Kidney epithelial cell (primary cell): ENCODE data around the gene NAPSA. TPM values are rescaled to one million over a fixed set of nuclear protein-coding genes. Genes with fewer than 3 reads are reported as not detected.
A peak's percentile ranks its signal among the peaks of the same experiment; 100 is the strongest.

Experiments
- DNase-seq: peaks from one replicate; pipeline ENCODE4 v3.0.0-alpha.2; 2010; ENCODE audit warnings: low read depth
- H3K27me3 ChIP-seq: 2 replicates; pipeline ENCODE4 v1.6.0; 2011; ENCODE audit warnings: low read length; ENCODE audit not compliant: control insufficient read depth, insufficient read depth
- H3K36me3 ChIP-seq: 2 replicates; pipeline ENCODE4 v1.5.1; 2011; ENCODE audit warnings: low read length; ENCODE audit not compliant: control insufficient read depth, insufficient read depth
- H3K4me3 ChIP-seq: 2 replicates; pipeline ENCODE4 v1.5.1; 2011; ENCODE audit warnings: low read depth, mild to moderate bottlenecking, control low read depth, low read length
- total RNA-seq: library from RNA; depleted of rRNA; stranded (reverse); fragments of >200 nt; gene quantifications from 2 replicates; pipeline ENCODE4 v1.2.3, GENCODE V29; 2015
- TF ChIP-seq, protein P1 (sequence below): IDR thresholded peaks from 2 replicates; pipeline ENCODE4 v1.5.1; 2011; ENCODE audit warnings: mild to moderate bottlenecking, moderate library complexity, low read length, control low read depth, inconsistent platforms; ENCODE audit not compliant: insufficient read depth, poor library complexity, severe bottlenecking

Gene NAPSA
- total RNA-seq, 1 donor from 2014 or later: 1.8 TPM

GRCh38 chr19:50378169-50378862 is 12.9 kb upstream of the NAPSA start:
- Histone ChIP-seq H3K27me3 (no peaks in the 10 kb centered on the region), H3K36me3 (peaks cover 7% of the 10 kb centered on the region), H3K4me3 (no peak overlapping the region)
- DNase-seq: no peak
- TF ChIP-seq, protein P1, sequence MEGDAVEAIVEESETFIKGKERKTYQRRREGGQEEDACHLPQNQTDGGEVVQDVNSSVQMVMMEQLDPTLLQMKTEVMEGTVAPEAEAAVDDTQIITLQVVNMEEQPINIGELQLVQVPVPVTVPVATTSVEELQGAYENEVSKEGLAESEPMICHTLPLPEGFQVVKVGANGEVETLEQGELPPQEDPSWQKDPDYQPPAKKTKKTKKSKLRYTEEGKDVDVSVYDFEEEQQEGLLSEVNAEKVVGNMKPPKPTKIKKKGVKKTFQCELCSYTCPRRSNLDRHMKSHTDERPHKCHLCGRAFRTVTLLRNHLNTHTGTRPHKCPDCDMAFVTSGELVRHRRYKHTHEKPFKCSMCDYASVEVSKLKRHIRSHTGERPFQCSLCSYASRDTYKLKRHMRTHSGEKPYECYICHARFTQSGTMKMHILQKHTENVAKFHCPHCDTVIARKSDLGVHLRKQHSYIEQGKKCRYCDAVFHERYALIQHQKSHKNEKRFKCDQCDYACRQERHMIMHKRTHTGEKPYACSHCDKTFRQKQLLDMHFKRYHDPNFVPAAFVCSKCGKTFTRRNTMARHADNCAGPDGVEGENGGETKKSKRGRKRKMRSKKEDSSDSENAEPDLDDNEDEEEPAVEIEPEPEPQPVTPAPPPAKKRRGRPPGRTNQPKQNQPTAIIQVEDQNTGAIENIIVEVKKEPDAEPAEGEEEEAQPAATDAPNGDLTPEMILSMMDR: no peak

DNA sequence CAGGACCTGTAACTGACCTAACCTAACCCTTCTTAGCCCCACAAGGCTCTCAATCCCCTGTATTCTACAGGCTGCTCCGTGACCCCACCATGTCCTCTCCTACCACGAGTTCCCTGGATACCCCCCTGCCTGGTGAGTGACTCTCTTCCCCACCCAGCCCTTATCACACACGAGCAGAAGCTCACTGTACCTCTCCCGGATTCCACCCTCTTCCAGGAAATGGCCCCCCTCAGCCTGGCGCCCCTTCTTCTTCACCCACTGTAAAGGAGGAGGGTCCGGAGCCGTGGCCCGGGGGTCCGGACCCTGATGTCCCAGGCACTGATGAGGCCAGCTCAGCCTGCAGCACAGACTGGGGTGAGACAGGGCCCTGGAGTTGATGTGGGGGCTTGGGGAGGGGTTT is 12.1 kb upstream of the NAPSA start:
- H3K4me3 ChIP-seq: no peak overlapping the region
- TF ChIP-seq, protein P1: no peak
- peaks cover 6% of the 10 kb centered on the region for H3K36me3 ChIP-seq
- no peak for DNase-seq
- H3K27me3 ChIP-seq: no peaks in the 10 kb centered on the region

GRCh38 chr19:50377051-50377461 is 11.6 kb upstream of the NAPSA start:
- peaks cover 6% of the 10 kb centered on the region for H3K36me3 ChIP-seq
- H3K27me3 ChIP-seq: no peaks in the 10 kb centered on the region
- TF ChIP-seq, protein P1: no peak
- DNase-seq: no peak
- H3K4me3 ChIP-seq: peak overlapping the region; percentile 80

DNA sequence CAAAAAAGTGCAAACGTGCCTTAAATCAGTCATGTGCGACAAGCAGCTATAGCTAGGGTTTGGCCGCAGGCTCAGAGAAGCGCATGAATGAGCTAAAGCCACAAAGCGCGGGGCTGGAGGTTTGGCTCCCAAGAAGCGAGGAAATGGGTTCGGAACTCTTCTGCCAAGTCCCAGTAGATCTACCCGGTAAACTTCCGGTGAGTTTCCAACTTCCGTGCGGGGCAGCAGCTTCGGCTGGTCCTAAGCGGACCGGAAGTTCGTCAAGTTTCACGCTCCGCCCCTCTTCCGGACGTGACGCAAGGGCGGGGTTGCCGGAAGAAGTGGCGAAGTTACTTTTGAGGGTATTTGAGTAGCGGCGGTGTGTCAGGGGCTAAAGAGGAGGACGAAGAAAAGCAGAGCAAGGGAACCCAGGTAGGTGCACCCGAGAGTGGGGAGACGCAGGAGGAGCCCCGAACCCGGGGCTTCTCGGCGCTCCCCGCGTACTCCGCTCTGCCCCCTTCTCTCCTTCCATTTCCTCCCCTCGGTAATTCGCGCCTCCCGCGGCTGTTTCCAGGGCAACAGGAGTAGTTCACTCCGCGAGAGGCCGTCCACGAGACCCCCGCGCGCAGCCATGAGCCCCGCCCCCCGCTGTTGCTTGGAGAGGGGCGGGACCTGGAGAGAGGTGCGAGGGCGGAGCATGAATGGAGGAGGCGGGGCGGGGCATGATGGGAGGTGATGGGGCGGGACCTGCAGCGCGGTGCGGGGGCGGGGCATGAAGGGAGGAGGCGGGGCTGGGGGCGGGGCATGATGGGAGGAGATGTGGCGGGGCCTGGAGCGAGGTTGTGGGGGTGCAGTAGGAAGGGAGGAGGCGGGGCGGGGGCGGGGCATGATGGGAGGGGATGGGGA is 11.0 kb upstream of the NAPSA start, which contains the start of gene NR1H2:
Gene NR1H2 (plus strand): TSS at position 292 of the 885 bp plus-strand sequence. CDS start 1,149 bp downstream, outside the sequence.
- H3K27me3 ChIP-seq: no peaks in the 10 kb centered on the region

GRCh38 chr19:50371914-50372475 is 6.6 kb upstream of the NAPSA start:
- DNase-seq: no peak
- TF ChIP-seq, protein P1: no peak
- no peak overlapping the region for H3K4me3 ChIP-seq
- H3K27me3 ChIP-seq: no peaks in the 10 kb centered on the region
- no peaks in the 10 kb centered on the region for H3K36me3 ChIP-seq

More for the DNA sequence above, 11.0 kb upstream of the NAPSA start, which contains the start of gene NR1H2:
- H3K4me3 ChIP-seq: peak within 1 kb of the TSS; percentile 80
- H3K36me3 ChIP-seq: peaks cover 5% of the 10 kb centered on the region
- TF ChIP-seq, protein P1: no peak
- DNase-seq: peak; percentile 89
